Lower leg skin (tissue), 3 donors: Measurements from ENCODE around the gene STAT1.

Source experiments
- POLR2A ChIP-seq, 2 donors: fragments of 450-650 bp; IDR thresholded peaks; one replicate each; pipeline ENCODE4 v1.6.1; 2016 to 2017; ENCODE audit warnings: antibody characterized with exemption in 2 of 2, mild to moderate bottlenecking in 1 of 2, moderate library complexity in 1 of 2
- TF ChIP-seq, protein P1 (sequence below), 3 donors: fragments of 450-650 bp; IDR thresholded peaks; one replicate each; pipeline ENCODE4 v1.5.1; 2016; ENCODE audit warnings: antibody characterized with exemption in 3 of 3, mild to moderate bottlenecking in 3 of 3, moderate library complexity in 2 of 3

DNA sequence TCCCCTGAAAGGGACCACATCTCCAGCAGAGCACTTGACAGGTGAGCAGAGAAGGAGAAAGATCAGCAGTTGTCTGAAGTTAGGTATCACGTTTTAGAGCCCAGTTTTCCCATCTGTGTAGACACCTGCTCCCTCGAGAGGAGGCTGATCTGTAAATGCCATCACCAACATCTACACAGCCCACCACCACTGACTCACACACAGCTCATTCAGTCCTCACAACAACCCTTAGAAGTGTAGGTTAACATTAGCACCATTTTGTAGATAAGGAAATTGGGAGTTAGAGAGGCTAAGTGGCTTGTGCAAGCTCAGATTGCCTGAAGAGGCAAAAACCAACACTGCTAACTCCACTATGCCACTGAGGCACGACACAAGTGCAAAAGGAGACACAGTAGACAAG lies 37.2 kb upstream of the STAT1 start:
- TF ChIP-seq, protein P1, sequence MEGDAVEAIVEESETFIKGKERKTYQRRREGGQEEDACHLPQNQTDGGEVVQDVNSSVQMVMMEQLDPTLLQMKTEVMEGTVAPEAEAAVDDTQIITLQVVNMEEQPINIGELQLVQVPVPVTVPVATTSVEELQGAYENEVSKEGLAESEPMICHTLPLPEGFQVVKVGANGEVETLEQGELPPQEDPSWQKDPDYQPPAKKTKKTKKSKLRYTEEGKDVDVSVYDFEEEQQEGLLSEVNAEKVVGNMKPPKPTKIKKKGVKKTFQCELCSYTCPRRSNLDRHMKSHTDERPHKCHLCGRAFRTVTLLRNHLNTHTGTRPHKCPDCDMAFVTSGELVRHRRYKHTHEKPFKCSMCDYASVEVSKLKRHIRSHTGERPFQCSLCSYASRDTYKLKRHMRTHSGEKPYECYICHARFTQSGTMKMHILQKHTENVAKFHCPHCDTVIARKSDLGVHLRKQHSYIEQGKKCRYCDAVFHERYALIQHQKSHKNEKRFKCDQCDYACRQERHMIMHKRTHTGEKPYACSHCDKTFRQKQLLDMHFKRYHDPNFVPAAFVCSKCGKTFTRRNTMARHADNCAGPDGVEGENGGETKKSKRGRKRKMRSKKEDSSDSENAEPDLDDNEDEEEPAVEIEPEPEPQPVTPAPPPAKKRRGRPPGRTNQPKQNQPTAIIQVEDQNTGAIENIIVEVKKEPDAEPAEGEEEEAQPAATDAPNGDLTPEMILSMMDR (IDR thresholded peaks at IDR 0.05): no peak
- no peak for TF ChIP-seq POLR2A (IDR thresholded peaks at IDR 0.05)
